Activated CD4-positive, alpha-beta T cell treated with anti-CD3 and anti-CD28 coated beads, Interleukin-2, amount 50 U/mL, for 48 hours (primary cell): ENCODE results near the gene EPHB1.
"Not testable (repeated sequence)": the region's sequence is repeated elsewhere in the genome, so short reads cannot be mapped to it uniquely, and the experiment has no call there.

Experiments
- DNase-seq, 2 experiments: peaks; one replicate each; pipeline ENCODE4 v3.0.0-alpha.2; 2020

Gene EPHB1

DNA sequence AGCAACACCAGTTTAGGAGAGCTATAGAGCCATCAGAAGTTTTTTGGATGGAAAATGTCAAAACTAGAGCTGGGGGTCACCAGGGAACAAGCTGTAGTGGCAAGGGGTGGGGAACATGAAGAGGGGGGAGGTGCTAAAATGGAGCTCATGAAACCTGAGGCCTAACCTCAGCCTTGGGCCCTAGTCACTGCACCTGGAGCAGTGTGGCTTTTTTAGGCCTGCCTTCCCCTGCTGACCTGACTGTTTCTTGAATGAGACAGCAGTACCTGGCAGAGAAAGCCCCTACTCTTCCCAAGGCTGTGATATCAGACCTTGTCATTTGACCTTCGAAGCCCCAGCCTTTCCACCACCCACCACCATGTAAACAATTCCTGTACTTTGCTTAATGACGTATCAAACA, 383.5 kb downstream of the EPHB1 start:
- DNase-seq = no peak

DNA sequence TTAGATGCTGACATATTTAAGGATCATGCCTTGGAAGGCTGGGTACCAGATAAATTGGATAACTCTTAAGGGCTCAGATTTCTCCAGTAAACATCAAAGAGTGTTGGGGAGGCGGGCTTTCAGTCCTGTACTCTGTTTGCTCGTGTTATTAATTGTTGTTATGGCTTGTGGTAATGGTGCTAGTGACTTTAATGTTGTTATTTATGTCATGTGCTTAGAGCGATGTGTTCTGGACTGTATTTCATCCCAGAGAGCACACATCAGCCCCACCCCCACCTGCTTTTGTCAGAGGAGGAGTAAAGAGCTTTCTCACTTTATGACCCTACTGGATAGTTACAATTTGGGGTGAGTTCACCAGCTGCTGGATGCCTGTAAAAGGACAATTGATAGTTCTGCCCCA, 386.3 kb downstream of the EPHB1 start:
- DNase-seq = no peak

DNA sequence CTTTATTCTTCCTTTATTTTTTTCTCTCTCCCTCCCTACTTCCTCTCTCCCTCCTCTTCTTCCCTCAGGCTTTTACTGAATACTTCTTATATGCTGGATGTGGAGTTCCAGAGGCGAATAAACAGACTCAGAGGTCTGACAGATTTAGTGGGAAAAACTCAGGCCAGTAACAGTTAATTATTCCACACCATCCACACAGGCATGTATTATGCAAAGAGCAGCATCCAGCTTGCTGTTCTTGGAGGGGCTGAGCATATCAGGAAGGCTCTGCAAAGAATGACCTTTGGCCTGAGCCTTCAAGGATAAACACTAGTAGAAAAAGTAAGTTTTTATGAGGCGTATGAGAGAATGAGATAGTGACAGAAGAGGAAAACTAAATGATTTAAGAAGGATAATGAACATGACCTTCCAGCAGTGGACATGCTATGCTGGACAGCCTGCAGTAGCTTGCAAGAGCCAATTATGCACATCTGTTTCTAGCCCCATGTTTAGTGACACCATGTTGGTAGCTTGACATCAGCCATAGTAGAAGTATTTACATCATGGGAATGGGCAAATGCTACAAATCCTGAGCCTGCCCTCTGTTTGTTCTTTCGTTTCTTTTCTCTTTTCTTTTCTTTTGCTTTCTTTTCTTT, 387.4 kb downstream of the EPHB1 start:
- DNase-seq = no peak

DNA sequence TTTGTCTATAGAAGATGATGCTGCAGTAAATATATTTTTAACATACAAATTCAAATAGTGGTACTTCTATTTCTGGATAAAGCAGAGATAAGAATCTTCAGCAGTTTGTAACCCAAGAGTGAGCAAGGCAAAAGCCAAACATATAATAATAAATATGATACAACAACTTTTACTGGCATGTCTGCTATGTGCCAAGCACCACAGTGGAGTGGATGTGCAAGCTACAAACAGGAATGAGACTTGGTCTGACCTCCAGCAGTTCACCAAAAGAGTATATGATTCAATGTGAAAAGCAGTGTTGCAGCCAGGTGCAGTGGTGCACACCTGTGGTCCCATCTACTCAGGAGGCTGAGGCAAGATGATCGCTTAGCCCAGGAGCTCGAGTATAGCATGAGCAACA, 395.6 kb downstream of the EPHB1 start:
- DNase-seq = no peak

DNA sequence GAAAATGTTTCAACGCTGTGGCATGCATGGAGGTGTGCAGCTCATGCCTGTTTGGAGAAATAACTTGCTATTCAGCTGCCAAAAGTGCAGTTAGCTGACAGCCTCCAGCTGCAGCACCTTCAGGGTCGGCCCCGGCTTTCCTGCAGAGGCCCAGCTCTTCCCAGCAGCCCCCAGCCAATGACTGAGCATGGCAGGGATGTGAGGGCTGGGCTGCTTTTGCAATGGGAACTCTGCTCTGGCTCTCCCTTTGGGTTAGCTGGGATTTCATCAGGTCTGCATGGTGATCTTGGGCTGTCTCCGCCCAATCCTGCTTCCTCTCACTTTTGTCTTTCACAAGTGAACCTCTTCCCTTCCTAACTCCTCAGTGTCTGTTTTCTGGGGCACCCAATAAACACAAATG, 396.6 kb downstream of the EPHB1 start:
- no peak for DNase-seq

DNA sequence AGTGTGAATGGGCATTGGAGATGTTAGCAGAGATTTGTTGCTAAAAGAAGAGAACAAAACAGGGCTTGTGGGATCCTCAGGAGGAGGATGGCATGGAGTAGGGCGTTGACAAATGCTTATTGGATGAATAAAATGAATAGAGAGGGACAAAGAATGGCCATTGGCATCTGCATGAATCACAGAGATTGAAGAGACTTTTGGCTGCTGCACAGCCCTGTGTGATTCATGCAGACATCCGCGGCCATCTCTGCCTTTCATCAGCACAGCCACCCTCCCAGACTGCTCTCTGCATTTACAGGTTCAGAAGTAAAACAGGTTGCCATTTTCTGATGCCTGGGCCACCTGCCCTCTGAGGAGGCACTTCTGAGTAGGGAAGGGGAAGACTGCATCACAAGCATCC, 397.9 kb downstream of the EPHB1 start:
- no peak for DNase-seq

DNA sequence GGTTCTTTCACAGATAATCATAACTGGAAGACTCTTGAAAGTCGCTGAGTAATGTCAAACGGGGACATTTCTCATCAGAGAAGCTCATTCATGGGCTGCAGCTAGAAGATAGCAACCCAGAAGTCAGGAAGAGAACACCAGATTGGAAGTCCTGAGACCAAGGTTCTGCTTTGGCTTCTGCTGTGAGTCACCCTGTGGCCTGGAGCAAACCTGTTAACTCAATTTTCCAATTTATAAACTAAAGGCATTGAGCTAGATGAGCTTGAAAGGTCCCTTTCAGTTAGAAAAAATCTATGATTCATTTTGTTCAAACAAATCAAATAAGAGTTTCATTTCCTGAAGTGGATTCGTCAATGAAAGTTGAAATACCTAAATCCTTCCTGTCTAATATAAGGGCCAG, 402.2 kb downstream of the EPHB1 start:
- no peak for DNase-seq

DNA sequence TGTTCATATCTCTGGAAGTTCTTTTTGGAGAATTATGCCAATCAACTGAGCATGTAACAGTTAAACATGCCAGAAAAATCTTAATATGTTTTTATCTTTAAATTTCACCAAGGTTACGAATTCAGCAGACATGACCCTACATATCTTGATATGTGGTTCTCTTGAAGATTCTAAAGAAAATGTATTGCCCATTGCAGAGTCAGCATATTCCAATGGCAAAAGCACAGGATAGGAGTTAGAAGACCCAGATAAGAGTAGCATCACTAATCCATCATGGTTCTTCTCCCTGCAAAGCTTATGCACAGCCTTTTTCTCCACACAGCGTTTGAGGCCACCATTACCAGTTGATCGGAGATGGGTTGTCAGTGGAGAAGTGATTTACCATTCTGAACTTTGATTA, 402.8 kb downstream of the EPHB1 start:
- no peak for DNase-seq

DNA sequence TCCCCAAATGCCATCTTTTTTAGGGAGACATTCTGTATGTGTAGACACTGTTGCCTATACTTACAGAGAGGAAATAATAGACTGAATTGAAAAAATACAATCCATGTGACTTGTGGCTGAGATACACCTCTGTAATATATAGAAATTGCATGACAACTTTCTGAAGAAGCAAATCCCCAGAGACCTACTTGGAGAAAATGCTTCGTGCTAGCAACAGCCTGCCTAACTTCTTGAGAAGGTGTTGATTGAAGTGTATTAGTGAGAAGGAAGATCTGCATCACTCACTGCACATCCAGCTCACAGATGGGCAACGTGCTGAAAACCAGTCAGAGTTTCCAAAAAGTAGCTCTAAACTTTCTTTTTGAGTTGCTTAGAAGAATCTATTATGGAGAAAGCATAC, 404.1 kb downstream of the EPHB1 start:
- no peak for DNase-seq

DNA sequence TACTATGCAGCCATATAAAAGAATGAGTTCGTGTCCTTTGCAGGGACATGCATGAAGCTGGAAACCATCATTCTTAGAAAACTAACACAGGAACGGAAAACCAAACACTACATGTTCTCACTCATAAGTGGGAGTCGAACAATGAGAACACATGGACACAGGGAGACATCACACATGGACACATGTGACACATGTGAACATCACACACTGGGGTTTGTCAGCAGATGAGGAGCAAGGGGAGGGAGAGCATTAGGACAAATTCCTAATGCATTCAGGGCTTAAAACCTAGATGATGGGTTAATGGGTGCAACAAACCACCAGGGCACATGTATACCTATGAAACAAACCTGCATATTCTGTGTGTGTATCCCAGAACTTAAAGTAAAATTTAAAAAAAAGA, 408.0 kb downstream of the EPHB1 start:
- no peak for DNase-seq

DNA sequence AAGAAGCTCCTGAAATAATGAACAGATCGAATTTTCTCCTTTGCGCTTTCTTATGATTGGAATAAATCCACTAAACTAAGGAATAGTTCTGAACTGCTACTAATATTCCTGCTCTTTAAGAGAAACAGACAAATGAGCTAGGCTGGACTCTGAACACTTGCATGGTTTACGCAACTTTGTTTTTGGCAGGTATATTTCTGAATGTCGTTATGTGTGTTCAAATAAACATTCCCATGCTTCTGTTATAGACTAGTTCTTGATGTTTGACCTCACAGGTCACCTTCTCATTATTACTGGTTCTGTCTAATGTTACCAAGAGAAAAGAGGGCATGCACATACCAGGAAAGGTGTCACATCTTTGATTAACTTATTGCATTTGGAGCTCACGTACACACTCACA, 418.2 kb downstream of the EPHB1 start:
- DNase-seq = no peak

DNA sequence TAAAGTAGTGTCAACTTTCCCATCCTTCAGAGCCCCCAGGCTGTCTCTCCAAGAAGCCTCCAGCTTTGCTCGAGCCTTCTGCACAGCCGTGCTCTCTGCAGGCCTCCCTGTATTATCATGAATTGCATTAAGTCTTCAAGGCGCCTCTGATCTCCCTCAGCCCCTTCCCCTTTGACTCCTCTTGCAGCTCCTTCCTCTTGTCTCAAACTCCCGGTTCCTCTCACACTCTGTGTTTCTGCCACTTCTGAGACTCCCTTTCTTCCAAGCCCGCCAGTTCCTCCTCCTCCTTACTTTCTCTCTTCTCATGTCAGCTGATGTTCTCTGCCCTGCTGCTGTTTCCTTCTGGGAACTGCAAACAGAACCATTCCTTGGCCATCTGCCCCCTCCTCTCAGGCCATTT, 418.8 kb downstream of the EPHB1 start:
- DNase-seq = no peak

DNA sequence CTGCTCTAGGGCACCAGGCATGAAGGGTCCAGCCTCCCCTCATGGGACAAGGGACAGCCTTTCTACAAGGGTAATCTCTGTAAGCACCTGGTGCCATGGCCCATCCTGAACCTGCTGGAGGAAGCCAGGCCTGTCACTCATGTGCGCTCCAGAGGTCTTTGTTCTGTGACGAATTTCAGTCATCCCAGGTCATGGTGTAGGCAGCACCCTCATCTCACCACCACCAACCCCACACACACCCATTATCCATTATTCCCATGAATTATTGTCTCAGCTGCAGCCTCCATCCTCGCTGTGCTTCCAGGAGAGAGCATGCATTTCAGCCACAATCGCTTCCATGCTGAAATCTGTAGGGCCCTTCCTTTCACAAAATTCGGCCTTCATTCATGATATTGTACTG, 419.3 kb downstream of the EPHB1 start:
- no peak for DNase-seq

DNA sequence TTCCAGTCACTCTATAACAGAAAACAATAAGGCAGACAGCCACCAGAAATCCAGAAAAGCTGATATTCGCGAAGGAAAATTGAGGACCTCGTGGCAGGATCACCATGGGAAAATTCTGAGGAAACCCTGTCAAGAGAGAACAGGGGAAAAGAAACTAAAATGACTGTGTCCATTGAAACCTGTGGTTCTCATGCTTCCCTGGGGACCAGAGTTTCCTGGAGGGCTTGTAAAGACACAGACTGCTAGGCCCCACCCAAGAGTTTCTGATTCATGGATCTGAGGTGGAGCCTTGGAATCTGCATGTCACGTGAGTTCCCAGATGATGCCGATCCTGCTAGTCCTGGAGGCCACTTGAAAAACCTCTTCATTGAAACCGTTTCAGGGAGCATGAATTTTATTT, 420.5 kb downstream of the EPHB1 start:
- no peak for DNase-seq

DNA sequence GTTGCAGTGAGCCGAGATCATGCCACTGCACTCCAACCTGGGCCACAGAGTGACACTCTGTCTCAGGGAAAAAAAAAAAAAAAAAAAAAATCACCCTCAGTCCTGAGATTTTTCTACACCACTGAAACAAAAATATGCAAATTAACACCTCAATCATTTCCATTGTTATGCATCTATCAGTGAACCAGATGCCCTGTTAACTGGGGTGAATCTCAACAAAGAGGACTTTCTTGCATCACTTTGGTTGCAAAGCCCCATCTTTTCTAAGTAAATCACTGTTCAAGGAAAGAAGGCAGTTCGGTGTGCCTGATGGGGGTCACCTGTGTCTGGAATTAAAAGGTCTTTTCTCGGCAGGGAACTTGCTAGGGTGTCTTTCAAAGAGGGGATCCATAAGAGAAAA, 421.6 kb downstream of the EPHB1 start:
- DNase-seq = no peak

DNA sequence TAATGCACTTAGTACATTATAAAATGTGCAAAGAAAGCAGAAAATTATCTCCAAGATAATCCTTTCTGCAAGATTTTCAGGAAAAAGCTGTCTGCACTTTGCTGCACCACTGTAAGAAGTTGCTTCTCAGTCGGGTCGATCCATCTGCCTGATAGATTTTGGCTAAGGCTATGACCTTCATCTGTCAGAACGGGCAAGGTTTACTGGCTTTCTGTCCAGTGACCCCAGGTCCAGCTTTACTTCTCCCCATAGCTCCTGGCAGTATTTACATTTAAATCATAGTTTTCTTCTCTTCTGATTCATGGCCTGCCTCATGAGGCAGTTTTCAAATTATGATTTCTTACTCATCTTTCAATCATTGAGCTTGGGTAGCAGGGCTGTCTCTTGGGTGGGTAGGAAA, 422.7 kb downstream of the EPHB1 start:
- DNase-seq = no peak

DNA sequence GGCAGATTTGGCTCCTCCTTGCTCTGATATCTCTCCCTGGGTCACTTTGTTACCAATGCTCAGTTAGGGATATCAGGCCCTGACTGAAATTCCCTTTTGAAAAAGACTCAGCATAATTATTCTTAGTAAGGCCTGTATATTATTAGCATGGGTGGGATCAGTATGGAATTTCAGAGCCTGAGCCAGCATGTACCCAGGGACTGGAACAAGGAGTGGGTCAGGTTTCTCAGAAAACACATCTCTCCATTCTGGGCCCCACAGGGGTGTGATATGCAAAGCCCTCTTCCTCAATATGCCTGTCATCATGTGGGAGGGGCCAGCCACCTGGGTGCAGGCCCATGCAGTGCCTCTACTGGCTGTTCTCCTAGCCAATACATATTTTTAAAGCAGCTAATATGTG, 423.2 kb downstream of the EPHB1 start:
- DNase-seq = no peak

DNA sequence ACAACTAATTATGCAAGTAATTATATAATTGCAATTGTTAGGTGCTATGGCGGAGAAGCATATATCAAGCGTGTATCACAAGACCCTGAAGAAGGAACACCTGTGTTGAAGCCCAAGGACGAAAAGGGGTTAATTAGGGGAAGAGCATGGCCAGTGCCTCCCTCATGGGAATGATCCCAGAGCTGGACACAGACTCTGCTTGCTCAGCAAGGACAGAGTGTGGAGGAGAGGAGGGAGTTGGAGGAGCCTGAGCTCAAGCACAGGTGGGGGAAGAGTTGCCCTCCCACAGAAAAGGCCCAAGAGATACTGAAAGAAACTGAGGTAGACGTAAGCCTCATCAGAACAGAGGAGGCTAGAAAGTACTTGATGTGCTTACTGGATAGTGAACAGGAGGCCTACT, 423.7 kb downstream of the EPHB1 start:
- no peak for DNase-seq

DNA sequence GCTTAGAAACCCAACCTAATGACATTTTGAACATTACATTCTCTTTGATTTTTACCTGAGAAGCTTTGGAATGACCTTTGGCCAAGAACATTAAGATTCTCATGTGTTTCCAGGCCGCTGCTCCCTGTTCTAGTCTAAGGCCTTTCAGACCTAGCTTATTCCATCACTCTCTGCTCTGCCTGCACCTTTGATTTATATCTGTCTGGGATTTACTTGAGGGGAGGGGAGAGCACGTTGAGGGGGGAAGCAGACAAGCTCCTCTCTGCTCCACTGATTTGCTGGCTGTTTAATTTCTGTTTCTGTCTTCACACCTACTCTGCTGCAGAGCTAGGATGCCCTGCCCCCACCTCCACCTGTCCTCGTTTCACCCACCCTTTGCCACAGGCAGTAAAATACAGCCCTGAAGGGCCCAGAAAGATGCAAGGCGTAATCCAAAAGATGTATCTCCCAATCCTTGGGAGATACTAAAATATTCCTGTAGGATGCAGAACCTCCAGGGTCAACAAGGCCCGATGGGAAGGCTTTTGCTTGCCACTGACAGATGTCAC, 429.8 kb downstream of the EPHB1 start:
- DNase-seq = no peak

DNA sequence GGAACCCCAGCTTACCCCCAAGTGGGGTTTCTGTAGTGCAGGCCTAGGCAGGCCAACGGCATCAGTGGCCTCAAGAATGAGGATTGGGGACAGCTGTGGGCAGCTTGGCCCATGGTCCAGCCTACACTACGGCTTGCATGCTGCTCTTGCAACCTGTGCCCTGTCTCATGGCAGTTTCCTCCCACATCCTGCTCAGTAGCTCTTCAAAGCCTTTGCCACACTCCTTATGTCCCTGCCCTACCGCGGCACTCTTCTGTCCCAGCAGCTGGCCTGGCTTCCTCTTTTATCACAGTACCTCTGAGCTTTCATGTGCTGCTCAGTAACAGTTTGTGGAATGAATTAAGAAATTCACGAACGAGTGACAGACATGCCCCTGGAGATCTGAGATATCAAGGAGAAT, 431.0 kb downstream of the EPHB1 start:
- no peak for DNase-seq

DNA sequence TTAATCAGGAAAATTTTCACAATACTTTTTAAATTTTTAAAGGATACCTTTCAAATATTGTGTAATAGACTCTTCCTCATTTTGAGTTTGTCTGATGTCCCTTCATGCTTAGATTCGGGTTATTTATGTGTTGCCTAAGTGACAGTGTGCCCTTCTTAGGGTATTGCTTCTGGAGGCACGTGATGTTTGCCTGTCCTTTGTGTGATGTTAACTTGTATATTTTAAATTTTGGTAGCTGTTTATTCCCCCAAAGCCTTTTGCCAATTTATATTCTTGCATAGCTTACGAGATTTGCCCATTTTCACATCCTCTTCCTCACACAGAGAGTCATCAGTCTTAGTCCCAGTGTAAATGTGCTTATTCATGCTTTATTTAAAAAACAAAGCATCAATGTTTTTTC, 433.1 kb downstream of the EPHB1 start:
- DNase-seq = no peak

DNA sequence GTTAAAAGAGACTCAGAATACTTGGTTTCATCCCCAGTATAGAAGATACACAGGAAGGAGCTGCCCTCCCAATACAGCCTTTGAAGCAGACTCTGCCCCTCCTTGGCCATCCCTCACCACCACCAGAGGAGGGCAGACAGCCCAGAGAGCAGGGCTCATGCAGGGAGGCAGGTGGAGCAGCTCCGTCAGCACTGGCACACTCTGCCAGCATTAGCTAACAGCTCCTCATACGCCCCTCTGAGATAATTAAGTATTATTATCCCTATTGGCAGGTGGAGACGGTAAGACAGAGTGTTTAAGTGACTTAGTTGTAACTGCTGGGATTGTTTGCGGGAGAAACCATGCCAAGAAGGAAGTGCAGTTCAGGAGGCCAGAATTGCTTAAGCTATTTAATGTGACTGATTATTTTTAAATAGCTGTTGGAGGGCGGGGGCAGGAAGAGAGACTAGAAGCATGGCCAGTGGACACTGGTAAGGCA, 434.0 kb downstream of the EPHB1 start:
- no peak for DNase-seq

DNA sequence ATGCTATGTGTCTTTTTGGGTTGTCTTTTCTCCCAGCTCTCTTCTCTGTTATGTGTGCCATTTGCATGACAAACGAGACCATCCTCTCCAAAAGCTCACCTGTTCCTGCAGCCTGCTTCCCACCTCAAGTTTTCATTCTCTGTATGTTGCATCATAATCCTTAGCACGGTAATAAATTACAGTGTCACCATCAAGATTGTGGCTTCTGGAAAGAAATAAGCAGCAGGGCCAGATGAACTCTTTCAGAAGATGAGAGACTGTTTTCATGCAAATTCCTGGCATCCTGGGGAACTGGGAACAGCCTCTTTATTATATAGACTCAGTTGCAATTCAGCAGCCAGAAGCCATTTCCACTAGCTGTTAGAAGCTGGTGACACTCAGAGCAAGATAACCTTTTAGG, 436.7 kb downstream of the EPHB1 start:
- DNase-seq = no peak

DNA sequence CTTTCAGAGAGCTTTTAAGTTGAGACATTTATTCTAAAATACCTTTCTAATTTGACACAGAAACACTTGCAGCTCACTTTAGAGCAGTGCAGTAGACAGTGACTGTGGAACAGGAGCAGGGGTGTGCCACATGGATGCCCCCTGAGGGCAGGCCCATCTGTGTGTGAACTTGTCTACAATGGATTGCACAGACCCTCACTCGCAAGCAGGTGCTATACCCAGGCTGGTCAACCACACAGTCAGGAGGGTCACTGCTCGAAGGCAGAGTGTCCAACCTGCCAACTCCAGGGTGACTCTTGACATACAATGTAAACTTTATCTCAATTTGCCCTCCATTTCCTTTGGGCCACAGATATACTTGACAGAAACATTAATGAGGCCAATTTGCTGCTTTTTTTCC, 437.2 kb downstream of the EPHB1 start:
- no peak for DNase-seq

DNA sequence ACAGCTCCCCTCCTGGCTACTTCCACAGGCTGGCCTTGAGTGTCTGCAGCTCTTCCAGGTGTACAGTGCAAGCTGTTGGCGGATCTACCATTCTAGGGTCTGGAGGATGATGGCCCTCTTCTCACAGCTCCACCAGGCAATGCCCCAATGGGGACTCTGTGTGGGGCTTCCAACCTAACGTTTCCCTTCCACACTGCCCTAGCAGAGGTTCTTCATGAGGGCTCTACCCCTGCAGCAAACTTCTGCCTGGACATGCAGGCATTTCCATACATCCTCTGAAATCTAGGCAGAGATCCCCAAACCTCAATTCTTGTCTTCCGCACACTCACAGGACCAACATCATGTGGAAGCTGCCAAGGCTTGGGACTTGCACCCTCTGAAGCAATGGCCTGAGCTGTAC, 438.4 kb downstream of the EPHB1 start:
- DNase-seq = not testable (repeated sequence)
